SH-SY5Y (cell line): ENCODE measurements around the gene HTR2B.

Source experiments
- GATA2 ChIP-seq: IDR thresholded peaks from 2 replicates; pipeline ENCODE4 v1.6.1; 2011; ENCODE audit warnings: mild to moderate bottlenecking, low read depth, low read length
- GATA3 ChIP-seq: IDR thresholded peaks from 2 replicates; pipeline ENCODE4 v1.6.1; 2011; ENCODE audit warnings: low read depth, mild to moderate bottlenecking, low read length, moderate library complexity

GRCh38 chr2:231161252-231161839 lies 36.5 kb upstream of the HTR2B start:
- TF ChIP-seq GATA2 (no peak), GATA3 (no peak)
